ENCODE data around the gene UQCC5. TPM values are rescaled to one million over a fixed set of nuclear protein-coding genes. Genes with fewer than 3 reads are reported as not detected.

The UQCC5 gene
- total RNA-seq, 1 donor from 2014 or later = 13.6 TPM

GRCh38 chr3:52517796-52518722 lies 18.3 kb upstream of the UQCC5 start:
- H3K27me3 Mint-ChIP-seq = no peaks in the 10 kb centered on the region
- H3K27ac Mint-ChIP-seq = no peak overlapping the region
- ATAC-seq (ENCODE audit: low read depth) = no peak
- TF ChIP-seq CTCF (IDR thresholded peaks at IDR 0.05) = no peak
- no peaks in the 10 kb centered on the region for H3K36me3 Mint-ChIP-seq (ENCODE audit: low read depth)
- ChIA-PET POLR2A (no interaction called here), CTCF (no interaction called here)
- H3K4me1 Mint-ChIP-seq = no peaks in the 10 kb centered on the region
- intact Hi-C loops (cut with micrococcal nuclease) = no loop called here
- no peak overlapping the region for H3K4me3 Mint-ChIP-seq
- no peak for DNase-seq
- H3K9me3 Mint-ChIP-seq = no peaks in the 10 kb centered on the region

- TF ChIP-seq CTCF (IDR thresholded peaks at IDR 0.05) = no peak
- H3K4me3 Mint-ChIP-seq = no peak overlapping the region
- ChIA-PET POLR2A (no interaction called here), CTCF (no interaction called here)
- H3K4me1 Mint-ChIP-seq = no peaks in the 10 kb centered on the region
- no peaks in the 10 kb centered on the region for H3K9me3 Mint-ChIP-seq
- no peak overlapping the region for H3K27ac Mint-ChIP-seq
- ATAC-seq (ENCODE audit: low read depth) = no peak
- no peak for DNase-seq
- H3K36me3 Mint-ChIP-seq (ENCODE audit: low read depth) = no peaks in the 10 kb centered on the region
- intact Hi-C loops (cut with micrococcal nuclease) = no loop called here
- no peaks in the 10 kb centered on the region for H3K27me3 Mint-ChIP-seq
Observed at GRCh38 chr3:52518723-52519444, 17.5 kb upstream of the UQCC5 start.

GRCh38 chr3:52519445-52520140 lies 16.8 kb upstream of the UQCC5 start:
- Mint-ChIP-seq H3K4me3 (no peak overlapping the region), H3K27me3 (no peaks in the 10 kb centered on the region), H3K27ac (no peak overlapping the region), H3K9me3 (no peaks in the 10 kb centered on the region), H3K36me3 (ENCODE audit: low read depth) (peaks cover 1% of the 10 kb centered on the region), H3K4me1 (no peaks in the 10 kb centered on the region)
- intact Hi-C loops (cut with micrococcal nuclease) = no loop called here
- POLR2A ChIA-PET = no interaction called here
- ATAC-seq (ENCODE audit: low read depth) = no peak
- no peak for DNase-seq
- CTCF ChIA-PET = no interaction called here
- TF ChIP-seq CTCF (IDR thresholded peaks at IDR 0.05) = no peak

- Mint-ChIP-seq H3K4me1 (no peaks in the 10 kb centered on the region), H3K36me3 (ENCODE audit: low read depth) (peaks cover 1% of the 10 kb centered on the region), H3K4me3 (no peak overlapping the region), H3K27me3 (no peaks in the 10 kb centered on the region), H3K27ac (no peak overlapping the region), H3K9me3 (no peaks in the 10 kb centered on the region)
- ChIA-PET POLR2A (no interaction called here), CTCF (no interaction called here)
- ATAC-seq (ENCODE audit: low read depth) (no peak), DNase-seq (no peak)
- TF ChIP-seq CTCF (IDR thresholded peaks at IDR 0.05) = no peak
- intact Hi-C loops (cut with micrococcal nuclease) = no loop called here
Observed at GRCh38 chr3:52520141-52520667, 16.2 kb upstream of the UQCC5 start.
